ENCODE results near the gene UNCX.
"Not testable (repeated sequence)": the region's sequence is repeated elsewhere in the genome, so short reads cannot be mapped to it uniquely, and the experiment has no call there.

UNCX gene

GRCh38 chr7:1279895-1280294 is 47.2 kb downstream of the UNCX start:
- not testable (repeated sequence) for DNase-seq

DNA sequence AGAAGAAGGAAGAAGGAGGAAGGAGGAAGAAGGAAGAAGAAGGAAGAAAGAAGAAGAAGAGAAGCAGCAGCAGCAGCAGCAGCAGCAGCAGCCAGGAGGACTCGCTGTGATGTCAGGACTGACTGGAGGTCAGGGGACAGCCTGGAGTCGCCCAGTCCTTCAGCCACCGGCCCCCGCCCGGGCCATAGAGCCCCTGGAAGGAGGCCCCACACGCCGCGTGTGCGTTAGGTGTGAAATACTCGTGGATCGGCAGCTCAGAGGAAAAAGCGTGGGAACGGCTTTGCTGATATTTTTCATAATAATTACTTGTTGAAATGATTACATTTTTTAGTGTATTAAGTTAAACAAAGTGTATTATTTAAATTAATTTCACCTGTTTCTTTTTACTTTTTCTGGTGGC is 48.4 kb downstream of the UNCX start:
- no peak for DNase-seq

DNA sequence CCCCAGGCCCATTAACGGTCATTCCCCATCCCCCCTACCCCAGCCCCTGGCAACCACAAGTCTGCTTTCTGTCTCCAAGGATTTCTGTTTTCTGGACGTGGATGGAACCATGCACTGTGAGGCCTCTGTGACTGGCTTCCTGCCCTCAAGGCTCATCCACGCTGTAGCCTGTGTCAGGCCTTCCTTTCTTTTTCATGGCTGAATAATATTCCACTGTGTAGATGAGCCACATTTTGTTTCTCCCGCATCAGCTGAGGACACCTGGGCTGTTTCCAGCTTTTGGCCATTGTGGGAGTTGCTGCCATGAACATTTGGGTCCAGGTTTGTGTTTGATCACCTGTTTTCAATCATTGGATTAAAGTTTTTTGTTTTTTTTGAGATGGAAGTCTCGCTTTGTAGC is 50.0 kb downstream of the UNCX start:
- no peak for DNase-seq

DNA sequence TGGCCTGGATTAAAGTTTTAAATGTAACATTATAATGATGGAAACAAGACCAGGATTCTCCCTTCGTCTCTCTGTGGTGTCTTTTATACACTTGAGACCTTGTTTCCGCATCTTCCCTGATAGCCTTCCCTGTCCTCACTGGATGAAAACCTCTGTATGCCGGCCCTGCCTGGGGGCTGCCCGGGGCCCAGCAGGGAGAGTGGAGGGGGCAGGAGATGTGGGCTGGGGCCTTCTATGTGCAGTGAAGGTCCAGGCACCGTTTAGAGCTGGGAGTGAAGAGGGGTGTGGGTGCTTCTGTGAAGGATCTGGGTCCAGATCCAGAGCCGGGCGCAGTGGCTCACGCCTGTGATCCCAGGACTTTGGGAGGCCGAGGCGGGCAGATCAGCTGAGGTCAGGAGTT is 50.7 kb downstream of the UNCX start:
- no peak for DNase-seq

DNA sequence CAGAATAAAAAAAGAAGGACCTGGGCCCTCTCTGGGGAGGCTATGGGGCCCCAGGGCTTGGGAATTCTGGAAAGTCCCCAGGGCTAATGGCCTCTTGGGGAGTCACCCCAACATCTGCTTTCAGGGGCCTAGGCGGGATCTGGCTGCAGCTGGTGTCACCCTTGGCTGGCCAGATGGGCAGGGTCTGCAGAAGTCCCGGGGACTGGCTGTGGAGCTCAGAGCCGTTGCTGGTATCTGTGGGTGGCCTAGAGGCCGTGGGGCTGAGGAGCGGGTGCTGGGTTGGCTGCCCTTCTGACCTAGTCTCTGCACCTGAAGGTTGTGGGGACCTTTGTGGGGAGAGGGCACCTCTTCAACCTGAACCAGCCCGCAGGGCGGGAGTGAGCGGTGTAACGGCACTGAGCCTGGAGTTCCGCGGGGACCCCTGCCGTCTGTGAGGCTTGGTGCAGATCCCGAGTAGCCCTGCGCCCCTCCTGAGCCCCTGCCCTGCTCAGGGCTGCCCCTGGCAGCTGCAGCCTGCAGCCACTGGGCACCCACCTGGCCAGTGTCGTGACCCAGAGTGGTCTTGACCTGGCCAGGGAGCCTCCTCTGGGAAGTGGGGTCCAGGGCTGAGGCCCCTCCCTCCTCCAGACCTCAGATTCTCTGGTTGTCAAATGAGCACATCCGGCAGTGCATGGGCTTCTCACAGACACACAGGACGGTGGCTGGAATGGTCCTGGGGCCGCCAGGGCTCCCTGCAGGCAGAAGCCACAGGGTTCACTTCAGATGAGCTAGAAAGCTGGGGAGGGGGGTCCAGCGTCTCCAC is 51.5 kb downstream of the UNCX start:
- DNase-seq, result no peak

GRCh38 chr7:1284743-1285458 is 52.2 kb downstream of the UNCX start:
- DNase-seq, result no peak

DNA sequence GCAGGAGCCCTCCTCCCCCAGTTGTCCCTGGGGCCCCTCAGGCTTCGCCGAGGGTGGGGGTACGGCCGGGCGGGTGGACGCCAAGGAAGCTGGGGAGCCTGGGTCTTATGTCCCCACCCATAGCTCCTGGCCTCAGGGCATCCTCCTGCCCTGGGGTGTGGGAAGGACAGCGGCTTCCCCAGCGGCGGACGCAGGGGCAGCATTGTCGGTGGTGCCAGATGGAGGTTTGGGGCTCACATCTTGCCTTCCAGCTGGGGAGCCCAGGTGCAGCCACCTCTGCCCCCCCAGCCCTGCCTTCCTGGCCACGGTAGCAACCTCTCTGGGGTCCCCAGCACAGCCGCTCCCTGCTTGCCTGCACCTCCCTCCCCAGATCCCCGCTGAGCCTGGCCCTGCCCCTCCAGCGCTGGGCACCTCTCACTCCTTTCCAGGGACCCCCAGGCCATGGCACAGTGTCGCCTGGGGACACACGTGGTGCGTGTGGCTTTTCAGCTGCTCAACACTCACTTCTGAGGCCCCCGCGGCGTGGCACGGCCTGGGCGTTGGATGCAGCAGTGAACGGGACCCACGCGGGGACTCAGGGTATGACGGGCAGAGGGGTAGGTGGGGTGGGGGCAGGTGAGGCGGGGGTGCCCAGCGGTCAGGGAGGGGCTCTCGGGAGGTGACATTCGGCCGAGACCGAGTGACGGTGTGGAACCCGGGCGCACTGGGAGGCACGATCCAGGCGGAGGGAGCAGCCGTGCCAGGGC is 53.1 kb downstream of the UNCX start:
- no peak for DNase-seq

Measured in CD4-positive, alpha-beta T cell treated with Interleukin-12 subunit alpha and Interleukin-12 subunit beta, for 1 hour (primary cell).